MM.1S (cell line): ENCODE data around the gene SPEM3.

Source experiments
- EZH2 ChIP-seq: fragments of 300-600 bp; sonication (generic); optimal IDR thresholded peaks from 2 replicates; pipeline ENCODE3; 2017; ENCODE audit warnings: low read depth, mild to moderate bottlenecking, antibody characterized with exemption, low read length, mixed read lengths
- EZH2phosphoT487 ChIP-seq: fragments of 300-600 bp; sonication (generic); IDR thresholded peaks from 2 replicates; pipeline ENCODE4 v1.6.1; 2018; ENCODE audit warnings: antibody characterized with exemption, low read length
- TF ChIP-seq, protein P1 (sequence below): fragments of 300-600 bp; sonication (generic); IDR thresholded peaks from 2 replicates; pipeline ENCODE4 v1.5.1; 2016; ENCODE audit warnings: antibody characterized with exemption, low read length, mixed read lengths

DNA sequence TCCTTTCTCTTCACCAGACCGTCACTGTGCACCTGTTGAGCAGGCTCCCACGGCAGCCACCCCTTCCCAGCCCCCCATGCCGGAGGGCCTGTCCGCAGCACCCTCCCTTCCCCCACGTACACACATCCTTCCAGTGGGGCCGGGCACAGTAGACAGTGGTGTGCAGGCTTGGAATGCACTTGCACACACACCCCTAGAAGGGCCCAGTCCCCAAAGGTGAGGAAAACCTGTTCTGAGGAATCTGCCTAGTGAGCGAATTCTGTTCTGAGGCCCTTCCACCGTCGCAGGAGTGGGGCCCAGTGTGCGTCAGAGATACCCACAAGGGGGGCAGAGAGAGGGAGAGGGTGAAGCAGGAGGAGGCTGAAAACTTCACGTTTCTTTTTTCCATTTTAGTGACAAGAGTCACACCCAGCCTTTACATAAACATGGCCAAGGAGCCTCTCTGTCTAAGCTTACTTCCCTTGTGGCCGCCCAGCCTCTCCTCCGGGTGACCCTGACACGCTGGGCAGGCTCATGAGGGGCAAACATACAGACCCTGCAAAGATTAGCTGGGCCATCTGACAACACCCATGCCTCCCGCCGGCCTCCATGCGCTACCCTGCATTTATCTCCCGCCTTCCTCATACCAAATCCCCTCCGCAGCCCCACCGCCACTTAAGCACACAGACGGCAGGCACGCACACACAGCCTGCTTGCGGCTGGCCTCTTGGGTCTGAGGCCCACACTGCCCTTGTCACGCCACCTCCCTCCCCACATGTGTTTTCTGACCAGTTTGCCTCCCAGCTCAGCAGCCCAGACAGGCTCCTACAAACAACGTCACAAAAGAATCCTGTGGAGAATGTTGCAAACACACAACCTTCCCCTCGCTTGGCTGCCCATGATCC, 49.0 kb downstream of the SPEM3 start:
- TF ChIP-seq EZH2, result no peak
- no peak for TF ChIP-seq EZH2phosphoT487
- TF ChIP-seq, protein P1, sequence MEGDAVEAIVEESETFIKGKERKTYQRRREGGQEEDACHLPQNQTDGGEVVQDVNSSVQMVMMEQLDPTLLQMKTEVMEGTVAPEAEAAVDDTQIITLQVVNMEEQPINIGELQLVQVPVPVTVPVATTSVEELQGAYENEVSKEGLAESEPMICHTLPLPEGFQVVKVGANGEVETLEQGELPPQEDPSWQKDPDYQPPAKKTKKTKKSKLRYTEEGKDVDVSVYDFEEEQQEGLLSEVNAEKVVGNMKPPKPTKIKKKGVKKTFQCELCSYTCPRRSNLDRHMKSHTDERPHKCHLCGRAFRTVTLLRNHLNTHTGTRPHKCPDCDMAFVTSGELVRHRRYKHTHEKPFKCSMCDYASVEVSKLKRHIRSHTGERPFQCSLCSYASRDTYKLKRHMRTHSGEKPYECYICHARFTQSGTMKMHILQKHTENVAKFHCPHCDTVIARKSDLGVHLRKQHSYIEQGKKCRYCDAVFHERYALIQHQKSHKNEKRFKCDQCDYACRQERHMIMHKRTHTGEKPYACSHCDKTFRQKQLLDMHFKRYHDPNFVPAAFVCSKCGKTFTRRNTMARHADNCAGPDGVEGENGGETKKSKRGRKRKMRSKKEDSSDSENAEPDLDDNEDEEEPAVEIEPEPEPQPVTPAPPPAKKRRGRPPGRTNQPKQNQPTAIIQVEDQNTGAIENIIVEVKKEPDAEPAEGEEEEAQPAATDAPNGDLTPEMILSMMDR, result no peak
